GM19043 (cell line): Measurements from ENCODE around the gene ZNF343.
"Not testable (repeated sequence)": the region's sequence is repeated elsewhere in the genome, so short reads cannot be mapped to it uniquely, and the experiment has no call there.

Experiments used
- ATAC-seq: cut with Tn5 transposase; IDR thresholded peaks from one replicate; pipeline ENCODE4 v1.9.1; 2021; ENCODE audit warnings: low read depth; ENCODE audit not compliant: unreplicated experiment

The ZNF343 gene

GRCh38 chr20:2521369-2522305 lies 12.9 kb upstream of the ZNF343 start:
- ATAC-seq: no peak

GRCh38 chr20:2520617-2521016 lies 11.9 kb upstream of the ZNF343 start:
- ATAC-seq: no peak

GRCh38 chr20:2519115-2519809 lies 10.5 kb upstream of the ZNF343 start:
- ATAC-seq: no peak

- no peak for ATAC-seq
Observed at GRCh38 chr20:2518558-2518957, 9.8 kb upstream of the ZNF343 start.

- ATAC-seq: no peak
Observed at GRCh38 chr20:2518096-2518495, 9.4 kb upstream of the ZNF343 start.

GRCh38 chr20:2516399-2516798 lies 7.7 kb upstream of the ZNF343 start:
- ATAC-seq: no peak

- ATAC-seq: no peak
Observed at GRCh38 chr20:2515203-2515602, 6.5 kb upstream of the ZNF343 start.

GRCh38 chr20:2509794-2510193 lies 1.1 kb upstream of the ZNF343 start:
- no peak for ATAC-seq

GRCh38 chr20:2509468-2509781 lies 710 bp upstream of the ZNF343 start:
- no peak for ATAC-seq

- no peak for ATAC-seq
Observed at GRCh38 chr20:2507875-2508630, 662 bp downstream of the ZNF343 start.

GRCh38 chr20:2507464-2507863 lies 1.3 kb downstream of the ZNF343 start:
- no peak for ATAC-seq

GRCh38 chr20:2506426-2506825 lies 2.3 kb downstream of the ZNF343 start:
- ATAC-seq: not testable (repeated sequence)

GRCh38 chr20:2504803-2505202 lies 3.9 kb downstream of the ZNF343 start:
- not testable (repeated sequence) for ATAC-seq

- ATAC-seq: not testable (repeated sequence)
Observed at GRCh38 chr20:2502808-2503384, 5.8 kb downstream of the ZNF343 start.

- no peak for ATAC-seq
Observed at GRCh38 chr20:2485661-2486060, 23.1 kb downstream of the ZNF343 start.

- no peak for ATAC-seq
Observed at GRCh38 chr20:2485080-2485479, 23.6 kb downstream of the ZNF343 start.

- ATAC-seq: no peak
Observed at GRCh38 chr20:2483504-2483903, 25.2 kb downstream of the ZNF343 start.

- ATAC-seq: no peak
Observed at GRCh38 chr20:2480381-2480780, 28.3 kb downstream of the ZNF343 start.

GRCh38 chr20:2476742-2477615 lies 31.7 kb downstream of the ZNF343 start:
- ATAC-seq: no peak
